ENCODE results near the gene RHOBTB1. TPM values are rescaled to one million over a fixed set of nuclear protein-coding genes. Genes with fewer than 3 reads are reported as not detected.

RHOBTB1 gene
- total and polyA plus RNA-seq, 9 of the 15 experiments (the other 6 are each of a cell fraction or from before 2014, with no cell fraction given), result 1.7 to 11.7 (median 9.3) TPM

- TF ChIP-seq PTTG1 (tag; IDR thresholded peaks at IDR 0.05; ENCODE audit: low read depth), result peak; percentile 64; the same call in 1 of the 2 replicates
- no peak for TF ChIP-seq RBM25 (IDR thresholded peaks at IDR 0.05; ENCODE audit: low read depth, low read length, severe bottlenecking)
- no peak for TF ChIP-seq GTF2F1 (IDR thresholded peaks at IDR 0.05; ENCODE audit: low read depth, low read length)
- TF ChIP-seq MEIS2 (IDR thresholded peaks at IDR 0.05; ENCODE audit: partially characterized antibody), result no peak
- no peak for TF ChIP-seq MCM7 (IDR thresholded peaks at IDR 0.05)
- no peak for TF ChIP-seq SIN3A (IDR thresholded peaks at IDR 0.05; ENCODE audit: borderline replicate concordance in 2 of 2, control insufficient read depth in 1 of 2, low read depth in 2 of 2, low read length in 2 of 2)
- TF ChIP-seq ZNF644 (tag; IDR thresholded peaks at IDR 0.05; ENCODE audit: low read depth), result peak; percentile 53
- TF ChIP-seq PTRF (tag; IDR thresholded peaks at IDR 0.05), result peak; percentile 45; the same call in 1 of the 2 replicates
- peak; percentile 23; the same call in 1 of the 2 replicates for TF ChIP-seq SPI1 (IDR thresholded peaks at IDR 0.05; ENCODE audit: borderline replicate concordance, low read depth, low read length)
- TF ChIP-seq HDGF (IDR thresholded peaks at IDR 0.05), result no peak
- TF ChIP-seq, protein P1, sequence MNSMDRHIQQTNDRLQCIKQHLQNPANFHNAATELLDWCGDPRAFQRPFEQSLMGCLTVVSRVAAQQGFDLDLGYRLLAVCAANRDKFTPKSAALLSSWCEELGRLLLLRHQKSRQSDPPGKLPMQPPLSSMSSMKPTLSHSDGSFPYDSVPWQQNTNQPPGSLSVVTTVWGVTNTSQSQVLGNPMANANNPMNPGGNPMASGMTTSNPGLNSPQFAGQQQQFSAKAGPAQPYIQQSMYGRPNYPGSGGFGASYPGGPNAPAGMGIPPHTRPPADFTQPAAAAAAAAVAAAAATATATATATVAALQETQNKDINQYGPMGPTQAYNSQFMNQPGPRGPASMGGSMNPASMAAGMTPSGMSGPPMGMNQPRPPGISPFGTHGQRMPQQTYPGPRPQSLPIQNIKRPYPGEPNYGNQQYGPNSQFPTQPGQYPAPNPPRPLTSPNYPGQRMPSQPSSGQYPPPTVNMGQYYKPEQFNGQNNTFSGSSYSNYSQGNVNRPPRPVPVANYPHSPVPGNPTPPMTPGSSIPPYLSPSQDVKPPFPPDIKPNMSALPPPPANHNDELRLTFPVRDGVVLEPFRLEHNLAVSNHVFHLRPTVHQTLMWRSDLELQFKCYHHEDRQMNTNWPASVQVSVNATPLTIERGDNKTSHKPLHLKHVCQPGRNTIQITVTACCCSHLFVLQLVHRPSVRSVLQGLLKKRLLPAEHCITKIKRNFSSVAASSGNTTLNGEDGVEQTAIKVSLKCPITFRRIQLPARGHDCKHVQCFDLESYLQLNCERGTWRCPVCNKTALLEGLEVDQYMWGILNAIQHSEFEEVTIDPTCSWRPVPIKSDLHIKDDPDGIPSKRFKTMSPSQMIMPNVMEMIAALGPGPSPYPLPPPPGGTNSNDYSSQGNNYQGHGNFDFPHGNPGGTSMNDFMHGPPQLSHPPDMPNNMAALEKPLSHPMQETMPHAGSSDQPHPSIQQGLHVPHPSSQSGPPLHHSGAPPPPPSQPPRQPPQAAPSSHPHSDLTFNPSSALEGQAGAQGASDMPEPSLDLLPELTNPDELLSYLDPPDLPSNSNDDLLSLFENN (IDR thresholded peaks at IDR 0.05; ENCODE audit: low read depth in 2 of 2, low read length in 2 of 2), result no peak
- TF ChIP-seq ETV6 (IDR thresholded peaks at IDR 0.05; ENCODE audit: borderline replicate concordance in 1 of 2, low read depth in 2 of 2, low read length in 1 of 2), result peak in 1 of 2 experiments; percentile 91; a peak in 2 of 4 replicates
- no peak for TF ChIP-seq ETV6 (CRISPR knock-in tag; IDR thresholded peaks at IDR 0.05; ENCODE audit: borderline replicate concordance)
- peak; percentile 17; the same call in 1 of the 2 replicates for TF ChIP-seq ZNF24 (IDR thresholded peaks at IDR 0.05)
- TF ChIP-seq RBBP5 (IDR thresholded peaks at IDR 0.05; ENCODE audit: borderline replicate concordance, insufficient read depth, low read length, poor library complexity, severe bottlenecking), result peak; percentile 76
- no peak for TF ChIP-seq MYC (IDR thresholded peaks at IDR 0.05; ENCODE audit: low read depth, low read length)
- no peak for TF ChIP-seq MYC (CRISPR knock-in tag; IDR thresholded peaks at IDR 0.05; ENCODE audit: borderline replicate concordance, low read depth)
- TF ChIP-seq ZNF175 (CRISPR knock-in tag; IDR thresholded peaks at IDR 0.05; ENCODE audit: low read depth), result 0 out of 2 replicates have a peak, but pooled peaks have one; percentile 63
- TF ChIP-seq, protein P2, sequence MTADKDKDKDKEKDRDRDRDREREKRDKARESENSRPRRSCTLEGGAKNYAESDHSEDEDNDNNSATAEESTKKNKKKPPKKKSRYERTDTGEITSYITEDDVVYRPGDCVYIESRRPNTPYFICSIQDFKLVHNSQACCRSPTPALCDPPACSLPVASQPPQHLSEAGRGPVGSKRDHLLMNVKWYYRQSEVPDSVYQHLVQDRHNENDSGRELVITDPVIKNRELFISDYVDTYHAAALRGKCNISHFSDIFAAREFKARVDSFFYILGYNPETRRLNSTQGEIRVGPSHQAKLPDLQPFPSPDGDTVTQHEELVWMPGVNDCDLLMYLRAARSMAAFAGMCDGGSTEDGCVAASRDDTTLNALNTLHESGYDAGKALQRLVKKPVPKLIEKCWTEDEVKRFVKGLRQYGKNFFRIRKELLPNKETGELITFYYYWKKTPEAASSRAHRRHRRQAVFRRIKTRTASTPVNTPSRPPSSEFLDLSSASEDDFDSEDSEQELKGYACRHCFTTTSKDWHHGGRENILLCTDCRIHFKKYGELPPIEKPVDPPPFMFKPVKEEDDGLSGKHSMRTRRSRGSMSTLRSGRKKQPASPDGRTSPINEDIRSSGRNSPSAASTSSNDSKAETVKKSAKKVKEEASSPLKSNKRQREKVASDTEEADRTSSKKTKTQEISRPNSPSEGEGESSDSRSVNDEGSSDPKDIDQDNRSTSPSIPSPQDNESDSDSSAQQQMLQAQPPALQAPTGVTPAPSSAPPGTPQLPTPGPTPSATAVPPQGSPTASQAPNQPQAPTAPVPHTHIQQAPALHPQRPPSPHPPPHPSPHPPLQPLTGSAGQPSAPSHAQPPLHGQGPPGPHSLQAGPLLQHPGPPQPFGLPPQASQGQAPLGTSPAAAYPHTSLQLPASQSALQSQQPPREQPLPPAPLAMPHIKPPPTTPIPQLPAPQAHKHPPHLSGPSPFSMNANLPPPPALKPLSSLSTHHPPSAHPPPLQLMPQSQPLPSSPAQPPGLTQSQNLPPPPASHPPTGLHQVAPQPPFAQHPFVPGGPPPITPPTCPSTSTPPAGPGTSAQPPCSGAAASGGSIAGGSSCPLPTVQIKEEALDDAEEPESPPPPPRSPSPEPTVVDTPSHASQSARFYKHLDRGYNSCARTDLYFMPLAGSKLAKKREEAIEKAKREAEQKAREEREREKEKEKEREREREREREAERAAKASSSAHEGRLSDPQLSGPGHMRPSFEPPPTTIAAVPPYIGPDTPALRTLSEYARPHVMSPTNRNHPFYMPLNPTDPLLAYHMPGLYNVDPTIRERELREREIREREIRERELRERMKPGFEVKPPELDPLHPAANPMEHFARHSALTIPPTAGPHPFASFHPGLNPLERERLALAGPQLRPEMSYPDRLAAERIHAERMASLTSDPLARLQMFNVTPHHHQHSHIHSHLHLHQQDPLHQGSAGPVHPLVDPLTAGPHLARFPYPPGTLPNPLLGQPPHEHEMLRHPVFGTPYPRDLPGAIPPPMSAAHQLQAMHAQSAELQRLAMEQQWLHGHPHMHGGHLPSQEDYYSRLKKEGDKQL (CRISPR knock-in tag; IDR thresholded peaks at IDR 0.05; ENCODE audit: borderline replicate concordance), result no peak
These were observed 116.0 kb downstream of the RHOBTB1 start (continued) for GRCh38 chr10:60827791-60828488.

Data from K562 (cell line).